ENCODE results near the gene CASQ2. TPM values are rescaled to one million over a fixed set of nuclear protein-coding genes. Genes with fewer than 3 reads are reported as not detected.
A peak's percentile ranks its signal among the peaks of the same experiment; 100 is the strongest.

Gene CASQ2
- total and polyA plus RNA-seq, 2 donors (not counting 3 experiments of a cell fraction or from before 2014, with no cell fraction given) = not detected

DNA sequence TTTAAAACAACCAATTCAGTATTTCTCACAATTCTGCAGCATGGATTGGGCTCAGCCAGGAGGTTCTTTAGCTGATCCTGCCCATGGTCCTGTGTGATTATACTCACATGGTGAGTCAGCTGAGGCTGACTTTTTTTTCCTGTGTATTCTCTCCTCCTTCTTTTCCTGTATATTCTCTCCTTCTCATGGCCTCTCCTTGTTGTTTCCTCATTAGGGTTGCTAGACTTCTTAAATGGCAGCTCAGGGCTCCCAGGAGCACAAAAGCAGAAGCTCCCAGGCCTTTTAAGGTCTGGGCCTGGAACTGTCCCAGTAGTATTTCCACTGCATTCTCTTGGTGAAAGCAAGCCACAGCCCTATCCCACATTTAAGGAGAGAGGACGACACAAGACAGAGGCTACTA, 99.9 kb downstream of the CASQ2 start:
- TF ChIP-seq, protein P1, sequence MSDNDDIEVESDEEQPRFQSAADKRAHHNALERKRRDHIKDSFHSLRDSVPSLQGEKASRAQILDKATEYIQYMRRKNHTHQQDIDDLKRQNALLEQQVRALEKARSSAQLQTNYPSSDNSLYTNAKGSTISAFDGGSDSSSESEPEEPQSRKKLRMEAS (IDR thresholded peaks at IDR 0.05; ENCODE audit: insufficient read depth, insufficient read length) = no peak
- TF ChIP-seq POLR2A (IDR thresholded peaks at IDR 0.05; ENCODE audit: low read depth, low read length) (no peak), JUN (IDR thresholded peaks at IDR 0.05; ENCODE audit: borderline replicate concordance, insufficient read depth, insufficient read length, low read depth) (no peak), MYC (IDR thresholded peaks at IDR 0.05; ENCODE audit: low read depth, low read length) (no peak), FOS (IDR thresholded peaks at IDR 0.05; ENCODE audit: borderline replicate concordance, insufficient read depth, low read length) (no peak), GATA2 (IDR thresholded peaks at IDR 0.05; ENCODE audit: insufficient read depth, insufficient read length, low read depth, low read length) (no peak), POLR2AphosphoS5 (IDR thresholded peaks at IDR 0.05; ENCODE audit: insufficient read depth, low read depth, low read length) (no peak), EZH2 (IDR thresholded peaks at IDR 0.05; ENCODE audit: borderline replicate concordance, low read depth, low read length, severe bottlenecking) (no peak)
- TF ChIP-seq, protein P2, sequence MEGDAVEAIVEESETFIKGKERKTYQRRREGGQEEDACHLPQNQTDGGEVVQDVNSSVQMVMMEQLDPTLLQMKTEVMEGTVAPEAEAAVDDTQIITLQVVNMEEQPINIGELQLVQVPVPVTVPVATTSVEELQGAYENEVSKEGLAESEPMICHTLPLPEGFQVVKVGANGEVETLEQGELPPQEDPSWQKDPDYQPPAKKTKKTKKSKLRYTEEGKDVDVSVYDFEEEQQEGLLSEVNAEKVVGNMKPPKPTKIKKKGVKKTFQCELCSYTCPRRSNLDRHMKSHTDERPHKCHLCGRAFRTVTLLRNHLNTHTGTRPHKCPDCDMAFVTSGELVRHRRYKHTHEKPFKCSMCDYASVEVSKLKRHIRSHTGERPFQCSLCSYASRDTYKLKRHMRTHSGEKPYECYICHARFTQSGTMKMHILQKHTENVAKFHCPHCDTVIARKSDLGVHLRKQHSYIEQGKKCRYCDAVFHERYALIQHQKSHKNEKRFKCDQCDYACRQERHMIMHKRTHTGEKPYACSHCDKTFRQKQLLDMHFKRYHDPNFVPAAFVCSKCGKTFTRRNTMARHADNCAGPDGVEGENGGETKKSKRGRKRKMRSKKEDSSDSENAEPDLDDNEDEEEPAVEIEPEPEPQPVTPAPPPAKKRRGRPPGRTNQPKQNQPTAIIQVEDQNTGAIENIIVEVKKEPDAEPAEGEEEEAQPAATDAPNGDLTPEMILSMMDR (IDR thresholded peaks at IDR 0.05; ENCODE audit: extremely low read depth in 1 of 2, insufficient read depth in 1 of 2, low read depth in 1 of 2, low read length in 2 of 2) = no peak

More for the DNA sequence above, 99.9 kb downstream of the CASQ2 start:
- no peaks in the 10 kb centered on the region for H3K9me3 ChIP-seq (replicated peaks; ENCODE audit: control insufficient read depth, insufficient read depth, low read length)
- H3K9ac ChIP-seq (replicated peaks; ENCODE audit: extremely low read depth, insufficient read depth, low read length) = no peak overlapping the region
- no TSS peak for BruUV-seq (replicated peaks)
- H3K36me3 ChIP-seq (ENCODE audit: control insufficient read depth in 2 of 2, extremely low read depth in 1 of 2, insufficient read depth in 2 of 2, low read length in 2 of 2) = peaks cover 5 to 14% of the 10 kb centered on the region in 2 experiments
- H2AFZ ChIP-seq (ENCODE audit: low read depth, low read length) = no peak overlapping the region
- no peak overlapping the region for H3K4me2 ChIP-seq (ENCODE audit: insufficient read depth, low read length)
- FAIRE-seq (no peak), DNase-seq (ENCODE audit: low read depth, low spot score) (no peak)
- H3K4me1 ChIP-seq (ENCODE audit: control insufficient read depth, extremely low read depth, insufficient read depth, low read length) = peaks cover 9% of the 10 kb centered on the region
- dilution Hi-C loops (cut with MboI; ENCODE audit: extremely low pct_ligation_motif_present, low sequenced_read_pairs) (no loop called here), intact Hi-C loops (cut with micrococcal nuclease) (loop anchor here (2.0 kb wide), 1 partner anchor 14 kb away; no protein-coding TSS in a partner anchor)
- peaks cover 3% of the 10 kb centered on the region for H4K20me1 ChIP-seq (replicated peaks; ENCODE audit: control insufficient read depth, extremely low read depth, insufficient read depth, low read length)
- no peaks in the 10 kb centered on the region for H3K9me1 ChIP-seq (replicated peaks; ENCODE audit: control insufficient read depth, extremely low read depth, insufficient read depth, low read length)
- peak overlapping the region; percentile 9 for H3K27ac ChIP-seq (ENCODE audit: insufficient read depth, low read depth, low read length)
- H3K27me3 ChIP-seq (ENCODE audit: control insufficient read depth in 2 of 2, insufficient read depth in 2 of 2, low read length in 2 of 2) = no peaks in the 10 kb centered on the region
- POLR2A ChIA-PET = interaction anchor here (1.0 kb wide), 1 partner anchor 26 kb away, joined by 3 read pairs; the partner anchor contains the start of gene VANGL1
- peaks cover 4% of the 10 kb centered on the region for H3K79me2 ChIP-seq (ENCODE audit: control insufficient read depth, insufficient read depth, low read length)
- CTCF ChIA-PET = interaction anchor here (0.9 to 3.7 kb wide), 11 partner anchors 9 to 60 kb away, joined by 3 to 30 read pairs (median 3); partner anchors contain the start of gene VANGL1
- H3K4me3 ChIP-seq (replicated peaks in 1 of 3; ENCODE audit: insufficient read depth in 1 of 3, low read depth in 1 of 3, low read length in 3 of 3) = no peak overlapping the region

All from endothelial cell of umbilical vein (primary cell).